Smooth muscle cell (in vitro differentiated cells): ENCODE data around the gene NFKBIB. TPM values are rescaled to one million over a fixed set of nuclear protein-coding genes. Genes with fewer than 3 reads are reported as not detected.

Experiments used
- DNase-seq: peaks from one replicate; lab custom pipeline; 2025; ENCODE audit not compliant: unreplicated experiment; lab: John Stamatoyannopoulos, UW
- H2AFZ ChIP-seq: fragments of 200-600 bp; sonication (generic); 2 replicates; pipeline ENCODE4 v1.6.0; 2016; ENCODE audit warnings: antibody characterized with exemption, low read depth, mild to moderate bottlenecking
- H3F3A ChIP-seq: fragments of 200-600 bp; sonication (generic); 2 replicates; pipeline ENCODE4 v1.6.0; 2017; ENCODE audit warnings: antibody characterized with exemption, low read depth
- H3K27ac ChIP-seq: fragments of 200-600 bp; sonication (generic); 2 replicates; pipeline ENCODE4 v1.5.1; 2016; ENCODE audit warnings: low read depth, mild to moderate bottlenecking
- H3K27me3 ChIP-seq: fragments of 200-600 bp; sonication (generic); 2 replicates; pipeline ENCODE4 v1.6.1; 2016; ENCODE audit warnings: low read depth, mild to moderate bottlenecking
- H3K36me3 ChIP-seq: fragments of 200-600 bp; sonication (generic); 2 replicates; pipeline ENCODE4 v1.5.1; 2016; ENCODE audit warnings: low read depth
- H3K4me1 ChIP-seq: fragments of 200-600 bp; sonication (generic); 2 replicates; pipeline ENCODE4 v1.5.1; 2016; ENCODE audit warnings: low read depth
- H3K4me2 ChIP-seq: fragments of 200-600 bp; sonication (generic); 2 replicates; pipeline ENCODE4 v1.6.0; 2016; ENCODE audit warnings: mild to moderate bottlenecking
- H3K4me3 ChIP-seq: fragments of 200-600 bp; sonication (generic); 2 replicates; pipeline ENCODE4 v1.5.1; 2016; ENCODE audit warnings: mild to moderate bottlenecking
- H3K79me2 ChIP-seq: fragments of 200-600 bp; sonication (generic); 2 replicates; pipeline ENCODE4 v1.6.0; 2016; ENCODE audit warnings: low read depth, mild to moderate bottlenecking
- H3K9ac ChIP-seq: fragments of 200-600 bp; sonication (generic); 2 replicates; pipeline ENCODE4 v1.6.0; 2016; ENCODE audit warnings: low read depth
- H3K9me3 ChIP-seq: fragments of 200-600 bp; sonication (generic); replicated peaks from 2 replicates; pipeline ENCODE4 v1.5.1; 2016; ENCODE audit warnings: low read depth
- H4K20me1 ChIP-seq: fragments of 200-600 bp; sonication (generic); 2 replicates; pipeline ENCODE4 v1.6.0; 2016; ENCODE audit warnings: low read depth
- WGBS: methylation state at CpG from one replicate; pipeline ENCODE4 v1.1.7; 2016; ENCODE audit warnings: low lambda C conversion rate; 5-methylcytosine and 5-hydroxymethylcytosine counted together
- polyA plus RNA-seq: library from polyadenylated mRNA; unstranded; fragments of >200 nt; fragmentation: Nextera tagmentation; extraction: Ambion mirVana; gene quantifications from 2 replicates; pipeline ENCODE4 v1.2.1, GENCODE V29; 2016
- total RNA-seq: library from RNA; depleted of rRNA; stranded (reverse); fragments of >200 nt; gene quantifications from 2 replicates; pipeline ENCODE4 v1.2.3, GENCODE V29; 2014
- TF ChIP-seq, protein P1 (sequence below): fragments of 200-600 bp; sonication (generic); IDR thresholded peaks from 2 replicates; pipeline ENCODE4 v1.5.1; 2017; ENCODE audit warnings: borderline replicate concordance, mild to moderate bottlenecking, antibody characterized with exemption; ENCODE audit not compliant: insufficient read depth, poor library complexity, severe bottlenecking

Gene NFKBIB
- total and polyA plus RNA-seq, 2 experiments from 2014 or later: 10.9 to 19.2 TPM

- no peaks in the 10 kb centered on the region for H3K36me3 ChIP-seq
- DNase-seq: no peak
- 94% methylated on average over 44 of the region's 44 CpGs for WGBS
- no peak overlapping the region for H3K27ac ChIP-seq
- H3K79me2 ChIP-seq: no peaks in the 10 kb centered on the region
- H2AFZ ChIP-seq: no peak overlapping the region
- H3K4me3 ChIP-seq: no peak overlapping the region
- no peaks in the 10 kb centered on the region for H3K4me1 ChIP-seq
- H4K20me1 ChIP-seq: no peaks in the 10 kb centered on the region
- H3K9me3 ChIP-seq: no peaks in the 10 kb centered on the region
- TF ChIP-seq, protein P1, sequence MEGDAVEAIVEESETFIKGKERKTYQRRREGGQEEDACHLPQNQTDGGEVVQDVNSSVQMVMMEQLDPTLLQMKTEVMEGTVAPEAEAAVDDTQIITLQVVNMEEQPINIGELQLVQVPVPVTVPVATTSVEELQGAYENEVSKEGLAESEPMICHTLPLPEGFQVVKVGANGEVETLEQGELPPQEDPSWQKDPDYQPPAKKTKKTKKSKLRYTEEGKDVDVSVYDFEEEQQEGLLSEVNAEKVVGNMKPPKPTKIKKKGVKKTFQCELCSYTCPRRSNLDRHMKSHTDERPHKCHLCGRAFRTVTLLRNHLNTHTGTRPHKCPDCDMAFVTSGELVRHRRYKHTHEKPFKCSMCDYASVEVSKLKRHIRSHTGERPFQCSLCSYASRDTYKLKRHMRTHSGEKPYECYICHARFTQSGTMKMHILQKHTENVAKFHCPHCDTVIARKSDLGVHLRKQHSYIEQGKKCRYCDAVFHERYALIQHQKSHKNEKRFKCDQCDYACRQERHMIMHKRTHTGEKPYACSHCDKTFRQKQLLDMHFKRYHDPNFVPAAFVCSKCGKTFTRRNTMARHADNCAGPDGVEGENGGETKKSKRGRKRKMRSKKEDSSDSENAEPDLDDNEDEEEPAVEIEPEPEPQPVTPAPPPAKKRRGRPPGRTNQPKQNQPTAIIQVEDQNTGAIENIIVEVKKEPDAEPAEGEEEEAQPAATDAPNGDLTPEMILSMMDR: no peak
- H3K9ac ChIP-seq: no peak overlapping the region
- H3F3A ChIP-seq: no peaks in the 10 kb centered on the region
- no peak overlapping the region for H3K4me2 ChIP-seq
- H3K27me3 ChIP-seq: no peaks in the 10 kb centered on the region
These were observed 15.9 kb downstream of the NFKBIB start for GRCh38 chr19:38915329-38916321.

DNA sequence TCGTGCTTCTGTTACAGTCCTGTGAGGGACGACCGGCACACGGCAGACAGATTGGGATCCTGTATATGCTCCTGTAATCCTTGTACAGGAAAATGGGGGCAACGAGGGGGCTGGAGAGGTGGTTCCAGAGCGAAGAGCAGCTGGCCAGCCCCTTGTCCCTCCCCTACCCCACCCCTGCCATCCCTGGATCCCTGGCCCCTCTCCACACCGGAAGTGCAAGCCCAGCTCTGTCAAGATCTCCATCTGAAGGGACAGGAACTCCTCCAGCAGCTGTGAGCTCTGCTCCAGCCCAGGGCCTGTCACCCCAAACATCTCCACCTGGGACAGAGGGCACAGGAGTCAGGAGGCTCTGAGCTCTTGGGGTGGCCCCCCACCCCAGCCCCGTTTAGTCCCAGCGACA is 17.7 kb downstream of the NFKBIB start:
- Histone ChIP-seq H3K27me3 (no peaks in the 10 kb centered on the region), H3K36me3 (no peaks in the 10 kb centered on the region), H3K4me3 (no peak overlapping the region), H3K4me1 (no peaks in the 10 kb centered on the region), H3K79me2 (no peaks in the 10 kb centered on the region), H3F3A (no peaks in the 10 kb centered on the region), H4K20me1 (no peaks in the 10 kb centered on the region), H3K9me3 (no peaks in the 10 kb centered on the region), H3K4me2 (no peak overlapping the region), H3K27ac (no peak overlapping the region), H3K9ac (no peak overlapping the region), H2AFZ (no peak overlapping the region)
- WGBS: 96% methylated on average over 9 of the region's 9 CpGs
- DNase-seq: no peak
- TF ChIP-seq, protein P1: no peak

DNA sequence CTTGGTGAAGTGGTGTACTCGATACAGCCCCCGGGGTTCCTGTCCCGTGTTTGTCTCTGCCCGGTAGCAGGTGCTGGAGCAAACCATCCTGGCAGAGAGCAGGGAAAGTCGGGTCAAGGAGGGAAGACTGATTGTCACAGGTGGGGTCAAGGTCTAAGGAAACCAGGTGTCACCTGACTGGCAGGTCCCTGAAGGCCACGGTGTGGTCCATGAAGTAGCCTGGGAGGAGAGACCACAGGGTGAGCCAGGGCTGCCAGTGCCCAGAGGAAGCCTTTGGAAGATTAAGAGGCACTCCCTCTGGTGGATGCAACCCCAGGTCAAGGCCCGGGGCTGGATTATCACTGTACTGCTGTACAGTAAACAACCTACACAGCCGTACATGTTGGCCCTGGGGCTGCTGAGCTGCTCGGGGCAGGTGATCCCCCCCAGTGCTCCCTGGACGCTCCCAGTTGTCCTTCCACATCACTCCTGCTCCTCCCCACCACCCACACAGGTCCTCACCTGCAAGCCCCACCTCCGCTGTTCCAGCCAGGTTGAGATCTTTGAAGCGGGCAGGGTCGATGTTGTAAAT is 18.2 kb downstream of the NFKBIB start:
- Histone ChIP-seq H3K36me3 (no peaks in the 10 kb centered on the region), H3K4me1 (no peaks in the 10 kb centered on the region), H3K4me2 (no peak overlapping the region), H3K27me3 (no peaks in the 10 kb centered on the region), H3K27ac (no peak overlapping the region), H3K9ac (no peak overlapping the region), H2AFZ (no peak overlapping the region), H3K79me2 (no peaks in the 10 kb centered on the region), H3K9me3 (no peaks in the 10 kb centered on the region), H3F3A (no peaks in the 10 kb centered on the region), H3K4me3 (no peak overlapping the region), H4K20me1 (no peaks in the 10 kb centered on the region)
- TF ChIP-seq, protein P1: no peak
- 90% methylated on average over 13 of the region's 13 CpGs for WGBS
- DNase-seq: no peak
